Skeletal muscle cell (primary cell): ENCODE measurements around the gene ZNF394.

Source experiments
- DNase-seq: peaks from one replicate; pipeline ENCODE4 v3.0.0-alpha.2; 2010; ENCODE audit warnings: low read depth
- H3K4me3 ChIP-seq: 2 replicates; pipeline ENCODE4 v1.5.1; 2011; ENCODE audit warnings: low read depth, mild to moderate bottlenecking, control low read depth, low read length, moderate library complexity

Gene ZNF394

DNA sequence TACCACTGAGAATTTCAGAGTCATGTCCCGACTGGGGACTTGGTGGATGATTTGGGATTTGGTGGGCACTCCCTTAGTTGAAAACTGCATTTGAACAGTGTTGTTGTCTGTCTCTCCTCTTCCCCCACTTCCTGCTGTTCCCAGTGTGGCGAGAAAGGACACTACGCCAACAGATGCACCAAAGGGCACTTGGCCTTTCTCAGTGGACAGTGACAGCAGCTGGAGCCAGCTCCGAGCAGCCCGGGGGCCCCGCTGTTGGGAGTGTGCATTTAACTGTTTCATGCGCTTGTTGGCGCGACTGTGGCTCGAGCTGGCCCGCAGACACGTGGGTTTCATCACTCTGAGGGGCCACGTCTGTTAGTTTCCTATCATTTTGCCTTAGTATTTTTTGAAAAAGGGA, 43.8 kb downstream of the ZNF394 start:
- no peak for DNase-seq
- no peak overlapping the region for H3K4me3 ChIP-seq

DNA sequence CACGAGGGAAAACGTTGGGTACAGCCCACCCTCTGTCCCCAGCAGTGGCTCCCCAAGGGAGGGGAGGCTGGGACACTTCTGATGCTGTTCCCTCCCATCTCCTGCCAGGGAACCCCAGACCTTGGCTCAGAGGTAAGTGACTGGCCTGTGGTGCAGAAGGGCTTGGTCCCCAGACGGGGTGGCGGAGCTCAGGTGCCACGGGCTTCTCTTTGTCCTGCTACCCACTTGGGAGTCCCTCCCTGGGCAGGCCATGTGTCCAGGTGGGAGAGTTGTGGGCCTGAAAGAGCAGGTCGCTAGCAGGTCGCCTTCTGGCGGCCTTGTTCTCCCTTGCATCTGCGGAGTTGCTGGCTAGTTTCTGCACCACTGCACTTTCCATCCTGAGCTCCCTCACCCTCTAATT, 44.2 kb downstream of the ZNF394 start:
- DNase-seq: no peak

DNA sequence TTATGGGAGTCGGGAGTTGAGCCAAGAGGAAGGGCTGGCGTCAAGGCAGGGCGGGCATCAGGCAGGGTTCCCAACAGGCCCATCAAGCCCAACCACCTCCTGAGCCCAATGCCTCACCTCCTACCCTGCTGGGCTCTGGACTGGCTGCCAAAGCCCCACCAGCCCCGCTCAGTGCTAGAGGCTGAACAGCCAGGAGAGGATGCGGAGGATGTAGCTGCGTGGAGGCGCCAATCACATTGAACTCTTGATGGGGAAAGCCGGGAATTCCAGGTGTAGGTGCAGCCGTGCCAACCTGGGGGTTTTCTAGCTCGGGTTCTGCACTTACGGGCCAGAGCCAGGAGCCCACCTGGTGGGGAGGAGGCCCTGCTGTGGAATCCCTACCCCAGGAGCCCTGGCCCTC, 47.0 kb downstream of the ZNF394 start:
- DNase-seq: no peak
- H3K4me3 ChIP-seq: no peak overlapping the region

More for the DNA sequence above, 44.2 kb downstream of the ZNF394 start:
- no peak overlapping the region for H3K4me3 ChIP-seq

DNA sequence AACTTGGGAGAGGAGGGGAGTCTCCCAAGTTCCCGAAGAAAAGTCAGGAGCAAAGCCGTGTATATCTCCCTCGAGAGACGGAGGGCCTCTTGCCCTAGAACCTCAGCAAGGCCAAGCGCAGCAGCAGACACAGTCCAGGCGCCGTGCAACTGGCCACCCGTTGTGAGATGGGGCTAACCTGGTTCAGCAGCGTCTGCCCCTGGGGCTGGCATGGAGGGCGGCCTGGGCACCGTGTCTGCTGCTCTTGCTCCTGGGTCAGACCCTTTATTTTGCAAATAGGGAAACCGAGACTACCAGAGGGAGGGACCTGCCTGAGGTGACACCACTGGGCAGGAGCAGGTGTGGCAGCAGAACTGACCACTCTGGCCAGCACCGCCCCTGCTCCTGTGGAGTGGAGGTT, 47.5 kb downstream of the ZNF394 start:
- H3K4me3 ChIP-seq: no peak overlapping the region
- no peak for DNase-seq

DNA sequence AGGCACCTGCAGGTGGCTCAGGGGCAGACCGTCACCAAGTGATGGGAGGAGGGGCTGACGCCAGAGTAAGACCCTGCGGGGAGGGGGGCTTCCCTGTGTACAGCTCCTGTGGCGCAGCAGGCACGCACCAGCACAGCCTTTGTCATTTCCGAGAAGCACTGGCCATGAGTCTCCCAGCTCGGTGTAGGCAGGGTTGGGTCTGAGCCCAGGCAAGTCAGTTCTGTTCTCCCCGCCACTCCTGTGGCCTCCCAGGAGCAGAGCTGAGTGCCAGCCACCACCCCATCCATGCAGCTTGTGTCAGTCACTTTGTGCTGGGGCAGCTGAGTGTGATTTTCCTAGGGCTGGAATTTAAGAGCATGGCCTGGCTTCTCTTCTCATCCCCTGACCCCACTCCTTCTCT, 48.1 kb downstream of the ZNF394 start:
- H3K4me3 ChIP-seq: no peak overlapping the region
- no peak for DNase-seq

DNA sequence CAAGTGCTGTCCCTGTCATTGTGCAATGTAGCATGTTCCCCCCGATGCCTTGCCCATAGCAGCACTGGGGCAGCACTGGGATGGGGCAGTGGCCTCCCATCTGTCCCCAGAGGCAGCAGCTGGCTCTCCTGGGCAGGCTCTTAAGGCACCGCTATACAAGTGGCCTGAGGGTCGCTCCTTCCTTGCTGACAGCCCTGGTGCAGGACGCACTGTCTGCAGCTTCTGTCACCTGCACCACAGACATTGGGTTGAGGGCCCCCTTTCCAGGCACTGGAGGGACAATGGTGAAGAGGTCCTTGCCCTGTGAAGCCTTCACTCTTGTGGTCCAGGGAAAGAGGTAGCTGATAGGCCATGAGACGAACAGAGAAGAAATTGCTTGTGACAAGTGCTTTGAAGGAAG, 50.8 kb downstream of the ZNF394 start:
- no peak for DNase-seq
- H3K4me3 ChIP-seq: no peak overlapping the region

DNA sequence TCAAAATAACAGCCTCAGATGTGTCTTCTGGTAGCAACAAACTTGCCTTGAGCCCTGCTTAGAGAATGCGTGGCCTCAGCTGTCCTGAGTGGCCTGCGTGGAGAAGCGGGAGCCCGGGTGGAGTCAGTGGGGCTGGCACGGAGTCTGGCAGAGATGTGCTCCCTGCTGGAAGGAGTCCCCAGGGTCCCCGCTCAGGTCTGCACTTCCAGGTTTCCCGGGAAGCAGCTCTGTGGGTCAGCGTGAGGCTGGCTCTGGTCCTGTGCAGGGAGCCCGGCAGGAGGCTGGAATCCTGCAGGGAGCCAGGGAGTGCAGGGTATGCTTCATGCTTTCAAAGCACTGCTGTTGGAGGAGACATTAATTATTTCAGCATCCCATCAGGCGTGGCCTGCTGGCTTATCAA, 51.2 kb downstream of the ZNF394 start:
- H3K4me3 ChIP-seq: no peak overlapping the region
- DNase-seq: no peak

DNA sequence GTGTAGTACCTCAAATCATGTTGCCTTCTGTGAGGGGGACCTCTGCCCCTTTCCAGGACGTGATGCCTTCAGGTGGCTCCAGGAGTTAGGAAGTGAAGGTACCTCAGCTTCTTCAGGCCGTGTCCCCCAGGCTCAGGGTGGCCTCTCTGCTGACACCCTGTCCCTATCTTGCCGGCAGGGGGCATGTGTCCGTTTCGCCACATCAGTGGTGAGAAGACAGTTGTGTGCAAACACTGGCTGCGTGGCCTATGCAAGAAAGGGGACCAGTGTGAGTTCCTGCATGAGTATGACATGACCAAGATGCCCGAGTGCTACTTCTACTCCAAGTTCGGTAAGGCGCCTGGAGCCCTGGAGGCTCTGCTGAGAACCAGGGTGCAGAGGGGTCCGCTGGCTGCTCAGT, 52.1 kb downstream of the ZNF394 start:
- no peak for DNase-seq
- no peak overlapping the region for H3K4me3 ChIP-seq

DNA sequence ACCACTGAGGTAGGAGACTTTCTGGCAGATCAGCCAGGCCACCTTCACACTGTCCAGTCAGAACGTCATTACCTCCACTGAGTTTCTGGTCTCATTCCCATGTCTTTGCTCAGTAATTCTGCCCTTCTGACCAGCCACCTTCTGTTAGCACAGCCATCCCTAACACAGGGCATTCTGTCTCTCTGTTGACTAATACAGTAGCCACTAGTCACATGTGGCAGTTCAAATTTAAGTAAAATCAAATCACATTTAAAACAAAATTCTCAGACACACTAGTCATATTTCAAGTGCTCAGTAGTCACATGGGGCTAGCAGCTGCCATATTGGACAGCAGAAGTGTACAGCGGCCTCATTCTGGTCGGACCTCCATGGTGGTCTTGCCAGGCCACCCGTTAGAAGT, 54.0 kb downstream of the ZNF394 start:
- no peak overlapping the region for H3K4me3 ChIP-seq
- no peak for DNase-seq
